HG03457 (cell line): ENCODE results near the gene MS4A6A.
A peak's percentile ranks its signal among the peaks of the same experiment; 100 is the strongest.
"Not testable (repeated sequence)": the region's sequence is repeated elsewhere in the genome, so short reads cannot be mapped to it uniquely, and the experiment has no call there.

ENCODE experiments used
- ATAC-seq: cut with Tn5 transposase; IDR thresholded peaks from one replicate; pipeline ENCODE4 v1.9.1; 2021; ENCODE audit warnings: moderate number of reproducible peaks; ENCODE audit not compliant: unreplicated experiment

The MS4A6A gene

DNA sequence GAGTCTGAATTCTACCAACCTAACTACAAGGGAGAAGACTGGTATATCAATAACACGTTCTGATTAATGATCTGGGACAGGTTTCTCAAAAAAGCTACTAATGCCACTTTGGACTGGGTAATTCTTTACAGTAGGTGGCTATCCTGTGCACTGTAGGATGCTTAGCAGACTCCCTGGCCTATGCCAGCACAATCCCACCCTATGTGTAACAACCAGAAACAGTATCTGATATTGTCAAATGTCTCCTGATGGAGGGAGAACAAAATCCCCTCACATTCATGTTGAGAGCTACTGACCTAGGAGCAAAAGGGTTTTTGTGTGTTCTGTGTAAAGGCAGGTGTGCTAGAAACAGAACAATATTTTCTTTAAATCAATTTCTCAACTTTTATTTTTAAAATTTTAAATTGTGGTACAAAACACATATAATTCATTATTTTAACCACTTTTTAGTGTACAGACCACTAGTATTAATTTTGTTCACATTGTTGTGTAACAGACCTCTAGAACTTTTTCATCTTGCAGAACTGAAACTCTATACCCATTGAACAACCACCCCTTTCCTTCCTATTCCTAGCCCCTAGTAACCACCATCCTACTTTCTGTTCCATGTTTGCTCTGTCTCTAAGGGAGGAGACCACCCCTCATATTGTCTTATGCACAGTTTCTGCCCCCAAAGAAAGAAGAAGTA, 2.1 kb upstream of the MS4A6A start:
- no peak for ATAC-seq

DNA sequence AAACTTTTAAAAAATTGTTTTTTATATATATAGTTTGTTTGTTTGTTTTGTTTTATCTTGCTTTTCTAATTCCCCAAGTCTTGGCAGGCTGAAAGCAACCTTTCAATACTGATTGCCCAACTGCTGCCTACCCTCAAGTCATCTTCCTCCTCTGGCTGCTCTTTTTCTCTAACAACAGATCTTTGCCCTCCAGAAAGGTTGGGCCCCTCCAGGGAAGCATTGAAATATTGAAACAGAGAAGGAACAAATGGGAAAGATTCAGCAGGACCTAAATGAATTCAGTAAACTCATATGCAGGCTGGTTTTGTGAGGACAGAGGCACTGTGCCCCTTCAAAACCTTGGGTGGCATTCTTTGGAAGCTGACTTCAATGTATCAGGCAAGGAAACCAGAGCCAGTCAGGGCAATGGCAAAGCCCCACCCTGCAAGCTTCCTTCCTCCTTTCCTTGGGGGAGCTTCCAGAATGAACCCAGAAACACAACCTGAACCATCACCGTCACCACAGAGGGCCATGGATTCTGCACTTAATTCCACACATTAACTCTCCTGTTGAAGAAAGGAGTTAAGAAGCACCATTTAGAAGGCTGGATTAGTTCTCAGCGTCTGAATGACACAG, 815 bp upstream of the MS4A6A start:
- ATAC-seq, result no peak

GRCh38 chr11:60175860-60176275, 7.0 kb downstream of the MS4A6A start:
- peak; percentile 82 for ATAC-seq

GRCh38 chr11:60172011-60172410, 10.9 kb downstream of the MS4A6A start:
- no peak for ATAC-seq

- ATAC-seq, result no peak
Measured at GRCh38 chr11:60170566-60170965, 12.3 kb downstream of the MS4A6A start.

GRCh38 chr11:60169264-60169915, 13.5 kb downstream of the MS4A6A start:
- no peak for ATAC-seq

GRCh38 chr11:60168306-60168705, 14.6 kb downstream of the MS4A6A start:
- ATAC-seq, result no peak

- no peak for ATAC-seq
Measured at GRCh38 chr11:60165951-60166350, 16.9 kb downstream of the MS4A6A start.

DNA sequence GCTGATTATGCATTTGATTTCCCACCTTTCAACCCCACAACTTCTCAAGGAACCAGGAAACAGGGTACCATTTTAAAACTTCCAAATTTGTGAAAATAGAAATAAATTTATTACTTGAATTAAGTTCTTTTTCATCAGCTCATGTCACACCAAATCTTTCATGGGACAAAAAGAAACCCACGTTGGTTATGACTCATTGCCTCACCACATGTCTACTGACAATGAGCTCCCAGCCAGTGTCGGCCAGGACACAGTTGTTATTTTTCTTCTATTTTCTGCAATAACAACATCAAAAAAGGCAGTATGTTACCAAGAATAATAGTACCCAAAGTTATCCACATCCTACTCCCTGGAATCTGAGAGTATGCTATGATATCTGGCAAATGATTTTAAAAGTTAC, 17.3 kb downstream of the MS4A6A start:
- no peak for ATAC-seq

DNA sequence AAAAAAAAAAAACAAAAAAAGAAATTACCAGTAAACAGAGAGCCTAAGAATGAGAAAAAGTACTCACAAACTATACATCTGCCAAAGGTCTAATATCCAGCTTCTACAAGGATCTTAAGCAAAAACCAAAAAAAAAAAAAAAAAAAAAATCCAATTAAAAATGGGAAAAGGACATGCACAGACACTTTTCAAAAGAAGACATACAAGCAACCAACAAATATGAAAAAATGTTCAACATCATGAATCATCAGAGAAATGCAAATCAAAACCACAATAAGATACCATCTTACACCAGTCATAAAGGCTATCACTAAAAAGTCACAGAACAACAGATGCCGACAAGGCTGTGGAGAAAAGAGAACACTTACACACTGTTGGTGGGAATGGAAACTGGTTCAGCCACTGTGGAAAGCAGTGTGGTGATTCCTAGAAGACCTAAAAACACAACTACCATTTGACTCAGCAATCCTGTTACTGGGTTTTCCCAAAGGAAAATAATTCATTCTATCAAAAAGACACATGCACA, 18.3 kb downstream of the MS4A6A start:
- ATAC-seq, result no peak

DNA sequence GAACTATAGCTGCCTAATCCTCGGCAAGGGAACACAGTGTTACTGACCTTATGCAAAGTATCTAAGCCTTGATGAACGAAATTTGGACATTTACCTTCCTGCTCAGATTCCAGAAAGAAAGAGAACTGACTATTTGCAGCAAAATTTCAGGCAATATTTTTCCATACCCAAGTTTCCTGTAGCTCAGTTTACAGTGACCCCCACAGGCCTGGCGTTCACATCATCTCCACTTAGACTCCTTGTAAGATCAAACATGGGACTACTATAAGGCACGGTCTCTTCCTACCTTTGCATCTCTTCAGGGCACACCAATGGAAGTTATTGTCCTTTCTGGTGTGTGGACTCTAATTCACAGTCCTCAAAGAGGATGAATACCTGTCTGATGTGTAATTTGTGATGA, 21.1 kb downstream of the MS4A6A start:
- no peak for ATAC-seq

- ATAC-seq, result no peak
Measured at GRCh38 chr11:60161107-60161506, 21.8 kb downstream of the MS4A6A start.

- ATAC-seq, result no peak
Measured at GRCh38 chr11:60159868-60160267, 23.0 kb downstream of the MS4A6A start.

DNA sequence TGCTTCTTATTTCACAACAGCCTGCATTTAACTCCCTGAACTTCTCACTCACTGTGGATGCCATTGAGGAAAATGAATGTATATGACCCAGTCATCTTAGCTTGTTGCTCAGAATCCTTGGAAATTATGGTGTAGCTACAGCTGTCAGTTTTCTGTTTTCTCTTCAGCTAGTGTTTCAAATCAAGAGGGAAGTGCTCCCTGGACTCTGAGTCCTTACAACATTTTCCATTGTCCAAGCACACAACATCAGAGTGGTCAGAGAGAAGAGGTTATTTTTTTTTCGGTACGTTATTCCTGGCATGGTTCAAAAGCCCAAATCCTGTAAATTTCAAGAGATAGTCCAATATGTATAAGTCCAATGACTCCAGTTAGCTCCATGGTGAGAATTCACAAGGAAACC, 23.6 kb downstream of the MS4A6A start:
- ATAC-seq, result no peak

- ATAC-seq, result no peak
Measured at GRCh38 chr11:60158636-60159035, 24.2 kb downstream of the MS4A6A start.

GRCh38 chr11:60155931-60156330, 27.0 kb downstream of the MS4A6A start:
- ATAC-seq, result no peak

GRCh38 chr11:60152727-60153126, 30.2 kb downstream of the MS4A6A start:
- ATAC-seq, result not testable (repeated sequence)

DNA sequence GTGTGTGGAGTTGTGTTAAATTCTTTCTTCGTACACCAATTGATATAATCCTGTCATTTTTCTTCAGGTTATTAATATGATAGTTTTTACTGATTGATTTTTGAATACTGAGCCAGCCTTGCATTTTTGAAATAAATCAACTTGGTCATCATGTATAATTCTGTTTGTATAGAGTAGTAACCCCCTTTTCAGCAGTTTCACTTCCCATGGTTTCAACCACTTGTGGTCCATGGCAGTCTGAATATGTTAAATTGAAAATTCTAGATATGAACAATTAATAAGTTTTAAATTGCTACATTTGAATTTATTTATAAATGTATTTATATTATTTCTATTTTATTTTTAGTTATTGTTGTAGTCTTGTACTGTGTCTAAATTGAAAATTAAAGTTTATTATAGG, 32.6 kb downstream of the MS4A6A start:
- ATAC-seq, result no peak

DNA sequence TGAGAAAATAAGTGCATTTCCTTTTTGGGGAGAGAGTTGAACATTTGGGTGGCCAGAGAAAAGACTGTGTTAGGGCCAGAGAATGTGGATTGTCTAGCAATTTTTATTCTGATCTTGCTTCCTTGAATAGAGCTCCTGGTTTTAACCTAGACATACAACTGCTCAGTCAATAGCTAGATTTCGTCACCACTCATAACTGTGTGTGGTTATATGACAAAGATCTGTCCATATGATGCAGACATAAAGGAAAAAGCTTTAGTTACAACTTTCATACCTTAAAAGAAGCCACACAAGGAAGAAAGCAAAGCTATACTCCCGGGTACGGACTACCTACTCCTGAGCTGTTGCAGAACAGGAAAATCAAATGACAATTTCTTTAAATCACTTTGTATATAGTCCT, 37.2 kb downstream of the MS4A6A start:
- no peak for ATAC-seq

GRCh38 chr11:60143768-60144167, 39.1 kb downstream of the MS4A6A start:
- no peak for ATAC-seq

DNA sequence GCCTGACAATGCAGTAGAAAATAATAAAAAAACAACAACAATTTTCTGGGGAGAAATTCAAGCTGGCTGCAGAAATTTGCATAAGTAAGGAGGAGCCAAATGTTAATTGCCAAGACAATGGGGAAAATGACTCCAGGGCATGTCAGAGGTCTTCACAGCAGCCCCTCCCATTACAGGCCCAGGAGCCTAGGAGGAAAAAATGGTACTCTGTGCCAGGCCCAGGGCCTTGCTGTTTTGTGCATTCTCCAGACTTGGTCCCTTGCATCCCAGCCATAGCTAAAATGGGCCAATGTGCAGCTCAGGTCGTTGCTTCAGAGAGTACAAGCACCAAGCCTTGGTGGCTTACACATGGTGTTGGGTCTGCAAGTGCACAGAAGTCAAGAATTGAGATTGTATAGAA, 49.0 kb downstream of the MS4A6A start:
- ATAC-seq, result no peak

DNA sequence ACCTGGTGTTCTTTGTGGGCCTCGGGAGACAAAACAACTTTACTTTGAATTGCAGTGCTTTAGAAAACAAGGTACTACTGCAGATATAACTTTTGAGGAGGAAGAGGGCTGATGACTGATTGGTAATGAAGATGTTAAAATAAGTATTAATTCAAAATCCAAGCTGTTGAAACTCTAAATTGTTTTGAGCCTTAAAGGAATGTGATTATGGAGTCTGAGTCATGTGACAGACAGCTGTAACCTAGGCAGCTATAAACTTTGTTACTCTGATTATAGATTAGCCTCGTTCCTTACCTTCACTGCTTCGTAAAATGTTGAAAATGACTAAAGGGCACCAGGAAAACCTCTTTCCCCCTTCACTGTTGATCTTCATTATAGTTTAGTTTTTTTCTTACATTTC, 51.0 kb downstream of the MS4A6A start:
- no peak for ATAC-seq
